HG03342 (cell line): ENCODE results near the gene SLC26A3.

Experiments
- ATAC-seq: cut with Tn5 transposase; IDR thresholded peaks from one replicate; pipeline ENCODE4 v1.9.1; 2021; ENCODE audit warnings: mild to moderate bottlenecking, moderate library complexity; ENCODE audit not compliant: unreplicated experiment

SLC26A3 gene

GRCh38 chr7:107751113-107751512, 51.9 kb downstream of the SLC26A3 start:
- no peak for ATAC-seq

GRCh38 chr7:107746006-107746405, 57.0 kb downstream of the SLC26A3 start:
- no peak for ATAC-seq

DNA sequence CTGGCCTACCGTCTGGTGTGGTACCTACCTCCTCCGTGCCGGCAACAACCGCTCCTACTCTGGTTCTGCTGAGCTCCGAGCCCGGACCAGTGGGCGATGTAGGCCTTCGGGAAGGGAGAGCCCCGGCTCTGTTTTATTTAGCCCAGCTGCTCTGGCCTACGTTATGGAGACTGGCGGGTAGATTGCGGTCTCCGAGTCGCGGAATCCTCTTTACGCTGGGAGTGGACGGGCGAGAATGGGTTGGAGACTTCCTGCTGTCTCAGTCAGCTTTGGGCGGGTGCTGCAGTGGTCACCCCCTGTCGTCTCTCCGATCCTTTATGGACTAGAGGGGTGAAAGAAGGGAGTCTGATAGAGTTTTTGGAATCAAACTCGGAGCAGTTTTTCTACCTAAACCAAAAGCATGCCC, 58.7 kb downstream of the SLC26A3 start:
- peak; percentile 36 for ATAC-seq

- peak; percentile 88 for ATAC-seq
Measured at GRCh38 chr7:107743567-107744344, 59.3 kb downstream of the SLC26A3 start, which contains the start of gene CBLL1. Gene CBLL1 (plus strand): TSS chr7:107744142. CDS start chr7:107744164, 22 bp downstream.

- peak; percentile 33 for ATAC-seq
Measured at GRCh38 chr7:107742678-107743566, 60.1 kb downstream of the SLC26A3 start.

- no peak for ATAC-seq
Measured at GRCh38 chr7:107728276-107728675, 74.7 kb downstream of the SLC26A3 start.

DNA sequence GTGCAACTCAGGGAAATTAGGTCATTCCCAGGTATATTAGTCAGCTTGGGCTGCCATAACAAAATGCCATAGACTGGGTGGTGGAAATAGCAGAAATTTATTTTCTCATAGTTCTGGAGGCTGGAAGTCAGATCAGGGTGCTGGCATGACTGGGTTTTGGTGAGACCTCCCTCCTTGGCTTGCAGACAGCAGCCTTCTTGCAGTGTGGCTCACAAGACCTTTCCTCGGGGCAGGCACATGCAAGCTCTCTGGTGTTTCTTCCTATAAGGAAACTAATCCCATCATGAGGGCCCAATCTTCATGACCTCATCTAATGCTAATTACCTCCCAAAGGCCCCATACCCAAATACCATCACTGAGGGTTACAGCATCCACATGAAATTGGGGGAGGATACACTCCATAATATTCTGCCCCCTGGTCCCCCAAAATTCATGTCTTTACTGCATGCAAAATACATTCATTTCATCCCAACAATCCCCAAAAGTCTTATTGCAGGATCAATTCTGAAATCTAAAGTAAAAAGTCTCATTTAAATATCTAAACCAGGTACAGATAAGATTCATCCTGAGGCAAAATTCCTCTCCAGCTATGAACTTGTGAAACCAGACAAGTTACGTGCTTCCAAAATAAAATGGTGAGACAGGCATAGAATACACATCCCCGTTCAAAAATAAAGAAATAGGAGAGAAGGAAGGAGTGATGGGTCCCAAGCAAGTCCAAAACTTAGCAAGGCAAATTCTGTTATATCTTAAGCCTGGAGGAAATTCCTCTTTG, 76.5 kb downstream of the SLC26A3 start:
- no peak for ATAC-seq

DNA sequence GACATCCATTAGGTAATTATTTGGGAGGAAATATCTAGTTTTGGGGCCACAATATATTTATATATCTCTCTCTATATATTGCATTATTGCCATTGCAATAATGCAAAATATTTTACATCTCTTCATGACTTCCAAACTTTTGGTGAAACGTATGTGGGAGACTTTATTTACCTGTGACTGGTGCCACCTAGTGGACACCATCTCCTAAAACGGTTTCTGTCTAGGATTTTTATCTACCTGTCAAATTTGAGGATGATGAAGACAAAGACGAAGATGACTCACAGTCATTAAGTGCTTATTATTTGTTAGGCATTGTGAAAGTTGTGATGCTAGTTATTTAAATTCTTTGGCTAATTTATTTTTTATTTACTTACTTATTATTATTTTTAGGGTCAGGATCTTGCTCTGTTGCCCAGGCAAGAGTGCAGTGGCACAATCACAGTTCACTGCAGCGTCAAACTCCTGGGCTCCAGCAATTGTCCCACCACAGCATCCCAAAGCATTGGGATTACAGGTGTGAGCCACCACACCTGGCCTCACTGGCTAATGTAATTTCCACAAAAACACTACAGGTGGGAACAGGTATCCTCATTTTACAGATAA, 77.8 kb downstream of the SLC26A3 start:
- no peak for ATAC-seq

- no peak for ATAC-seq
Measured at GRCh38 chr7:107723255-107723654, 79.8 kb downstream of the SLC26A3 start.

DNA sequence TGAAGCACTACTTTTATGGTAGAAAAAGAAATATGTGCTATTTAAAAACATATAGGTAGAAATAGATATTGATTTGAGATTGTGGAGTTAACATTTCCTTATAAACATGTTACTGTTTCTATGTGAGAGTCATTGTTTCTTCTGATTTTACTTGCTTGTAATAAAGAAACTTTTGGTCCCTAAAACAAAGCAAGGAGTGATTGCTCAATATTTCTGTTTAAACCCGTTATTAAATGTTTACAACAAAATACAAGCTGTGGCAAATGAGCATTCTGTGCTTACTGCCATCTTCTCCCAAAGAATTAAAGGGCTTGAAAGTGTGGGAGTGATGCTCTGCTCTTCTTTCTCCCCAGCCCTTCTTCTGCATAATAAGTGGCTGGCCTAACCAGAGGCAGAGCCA, 81.7 kb downstream of the SLC26A3 start:
- ATAC-seq: no peak

GRCh38 chr7:107718456-107719193, 84.4 kb downstream of the SLC26A3 start:
- no peak for ATAC-seq

DNA sequence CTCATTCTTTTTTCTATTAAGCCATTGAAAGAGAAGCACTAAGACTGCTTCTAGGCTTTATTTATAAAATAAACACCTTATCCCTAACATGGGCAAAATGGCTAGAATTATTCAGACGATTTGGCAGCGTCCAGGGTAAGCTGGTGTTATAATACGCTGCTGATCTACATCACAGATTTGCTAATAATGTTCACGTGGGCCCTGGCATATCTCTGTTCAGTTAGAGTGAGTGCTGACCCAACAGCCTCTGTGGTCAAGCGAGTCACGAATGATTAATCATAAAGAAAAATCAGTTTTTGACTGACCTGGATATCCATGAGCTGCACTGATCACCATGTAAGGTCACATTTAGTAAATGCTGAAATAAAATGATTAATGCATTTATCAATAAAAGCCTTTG, 87.5 kb downstream of the SLC26A3 start:
- ATAC-seq: no peak
